ENCODE data around the gene ERCC3.

ERCC3 gene

GRCh38 chr2:127220768-127221527 is 73.0 kb downstream of the ERCC3 start:
- no peak for DNase-seq (ENCODE audit: low read depth in 2 of 2)
- TF ChIP-seq CTCF (IDR thresholded peaks at IDR 0.05; ENCODE audit: low read depth, low read length) = no peak
- no peak overlapping the region for H3K4me3 ChIP-seq (replicated peaks in 1 of 2; ENCODE audit: low read depth in 2 of 2, low read length in 2 of 2)

- peak in 1 of 2 donors; percentile 22 for DNase-seq (ENCODE audit: low read depth in 2 of 2)
- peak within 1 kb of the TSS; percentile 37 to 48 for H3K4me3 ChIP-seq (replicated peaks in 1 of 2; ENCODE audit: low read depth in 2 of 2, low read length in 2 of 2)
- no peak for TF ChIP-seq CTCF (IDR thresholded peaks at IDR 0.05; ENCODE audit: low read depth, low read length)
Measured at GRCh38 chr2:127220102-127220767, 73.7 kb downstream of the ERCC3 start, which contains the start of gene CYP27C1. Gene CYP27C1 (minus strand): TSS chr2:127220299. CDS start chr2:127220270, 29 bp downstream.

- no peak for TF ChIP-seq CTCF (IDR thresholded peaks at IDR 0.05; ENCODE audit: low read depth, low read length)
- H3K4me3 ChIP-seq (replicated peaks in 1 of 2; ENCODE audit: low read depth in 2 of 2, low read length in 2 of 2) = peak overlapping the region; percentile 30 to 48
- DNase-seq (ENCODE audit: low read depth in 2 of 2) = no peak
Measured at GRCh38 chr2:127219171-127220070, 74.5 kb downstream of the ERCC3 start.

GRCh38 chr2:127218812-127219170 is 75.2 kb downstream of the ERCC3 start:
- no peak for TF ChIP-seq CTCF (IDR thresholded peaks at IDR 0.05; ENCODE audit: low read depth, low read length)
- no peak for DNase-seq (ENCODE audit: low read depth in 2 of 2)
- peak overlapping the region; percentile 30 to 48 for H3K4me3 ChIP-seq (replicated peaks in 1 of 2; ENCODE audit: low read depth in 2 of 2, low read length in 2 of 2)

GRCh38 chr2:127217470-127218325 is 76.2 kb downstream of the ERCC3 start:
- TF ChIP-seq CTCF (IDR thresholded peaks at IDR 0.05; ENCODE audit: low read depth, low read length) = no peak
- no peak overlapping the region for H3K4me3 ChIP-seq (replicated peaks in 1 of 2; ENCODE audit: low read depth in 2 of 2, low read length in 2 of 2)
- no peak for DNase-seq (ENCODE audit: low read depth in 2 of 2)

GRCh38 chr2:127216593-127216992 is 77.4 kb downstream of the ERCC3 start:
- DNase-seq (ENCODE audit: low read depth in 2 of 2) = no peak
- no peak overlapping the region for H3K4me3 ChIP-seq (replicated peaks in 1 of 2; ENCODE audit: low read depth in 2 of 2, low read length in 2 of 2)
- no peak for TF ChIP-seq CTCF (IDR thresholded peaks at IDR 0.05; ENCODE audit: low read depth, low read length)
